Midbrain (tissue), 1 donor: ENCODE results near the gene UBASH3B.
"Not testable (repeated sequence)": the region's sequence is repeated elsewhere in the genome, so short reads cannot be mapped to it uniquely, and the experiment has no call there.

ENCODE experiments used
- DNase-seq: peaks from one replicate; lab custom pipeline; 2025; lab: John Stamatoyannopoulos, UW

Gene UBASH3B

DNA sequence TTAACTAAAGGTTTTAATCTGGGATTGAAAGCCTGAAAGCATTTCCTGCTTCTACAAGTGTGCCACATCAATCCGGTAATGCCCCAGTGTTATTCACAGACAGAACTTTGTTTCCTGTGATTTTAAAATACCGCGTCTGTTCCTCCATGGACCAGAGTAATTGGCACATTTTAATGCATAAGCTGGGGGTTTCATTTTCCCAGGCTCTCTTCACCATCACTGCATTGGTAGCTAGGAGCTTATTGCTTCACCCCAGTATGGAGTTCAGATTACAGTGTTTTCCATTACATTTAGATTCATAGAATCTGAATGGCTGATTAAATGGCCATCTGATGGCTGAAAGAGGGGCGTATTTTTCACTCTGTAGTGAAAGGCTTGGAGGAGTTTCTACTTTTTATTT lies 157.1 kb downstream of the UBASH3B start:
- no peak for DNase-seq

DNA sequence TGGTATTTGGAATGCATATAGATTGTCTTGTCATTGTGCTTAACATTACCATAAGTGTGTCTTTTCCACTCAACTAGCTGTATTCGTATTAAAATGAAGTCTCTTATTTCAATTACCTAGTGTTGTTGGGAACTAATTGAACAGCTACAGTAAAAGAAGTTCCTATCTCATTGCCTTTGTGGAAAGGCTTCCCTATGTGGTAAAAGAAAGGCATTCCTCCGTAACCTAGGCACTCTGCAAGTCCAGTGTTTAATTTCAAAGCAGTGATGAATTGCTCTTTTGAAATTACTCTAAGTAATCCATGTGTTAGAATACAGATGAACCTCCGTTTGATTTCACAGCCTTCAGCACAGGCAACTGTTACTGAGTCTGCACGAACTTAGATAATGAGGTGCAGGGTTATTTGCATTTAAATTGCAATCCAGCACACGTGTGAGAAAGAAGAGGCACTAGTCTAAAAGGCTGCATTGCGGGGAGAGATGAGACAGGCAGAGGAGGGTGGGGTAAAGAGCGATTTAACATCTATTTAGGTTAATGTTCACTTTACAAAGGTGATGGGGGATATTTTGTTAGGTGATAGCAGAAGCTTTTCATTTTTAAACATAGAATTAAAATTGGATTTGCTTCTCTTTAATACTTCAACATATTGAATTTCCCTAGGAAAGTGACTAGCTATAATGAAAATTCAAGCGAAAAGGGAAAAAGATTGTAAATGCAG lies 157.8 kb downstream of the UBASH3B start:
- no peak for DNase-seq

DNA sequence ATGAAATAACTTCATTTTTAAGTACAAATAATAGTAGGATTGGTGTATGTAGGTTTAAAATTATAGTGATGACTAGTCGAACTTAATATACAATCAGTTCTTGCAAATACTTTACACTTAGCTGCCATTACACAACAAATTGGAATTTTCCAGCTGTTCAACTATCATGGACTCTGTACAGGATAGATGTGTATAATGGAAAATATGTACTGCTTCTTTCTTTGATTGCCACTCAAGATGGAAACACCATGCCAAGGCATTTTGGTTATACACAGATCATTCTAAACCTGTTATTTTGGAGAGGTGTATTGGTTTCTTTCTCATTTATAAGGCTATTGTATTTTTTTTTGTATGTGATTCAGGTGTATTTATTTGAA lies 158.4 kb downstream of the UBASH3B start:
- DNase-seq: no peak

DNA sequence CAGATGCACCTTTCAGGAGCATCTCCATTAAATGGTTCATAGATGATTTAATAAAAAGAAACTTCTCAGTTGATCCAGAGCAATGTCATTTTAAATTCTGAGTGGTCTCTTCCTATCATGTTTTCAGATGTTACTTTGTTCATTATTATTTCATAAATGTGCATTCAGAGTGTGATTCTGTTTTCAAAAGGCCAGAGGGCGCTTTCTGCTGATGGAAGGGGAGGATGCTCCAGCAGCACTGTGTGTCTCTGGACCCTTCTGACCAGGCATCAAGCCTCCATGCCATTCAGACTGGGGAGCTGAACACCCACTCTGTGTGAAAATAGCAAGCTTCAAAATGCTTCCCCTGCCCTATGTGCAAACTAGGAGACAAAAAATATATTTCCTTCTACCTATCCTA lies 158.9 kb downstream of the UBASH3B start:
- no peak for DNase-seq

DNA sequence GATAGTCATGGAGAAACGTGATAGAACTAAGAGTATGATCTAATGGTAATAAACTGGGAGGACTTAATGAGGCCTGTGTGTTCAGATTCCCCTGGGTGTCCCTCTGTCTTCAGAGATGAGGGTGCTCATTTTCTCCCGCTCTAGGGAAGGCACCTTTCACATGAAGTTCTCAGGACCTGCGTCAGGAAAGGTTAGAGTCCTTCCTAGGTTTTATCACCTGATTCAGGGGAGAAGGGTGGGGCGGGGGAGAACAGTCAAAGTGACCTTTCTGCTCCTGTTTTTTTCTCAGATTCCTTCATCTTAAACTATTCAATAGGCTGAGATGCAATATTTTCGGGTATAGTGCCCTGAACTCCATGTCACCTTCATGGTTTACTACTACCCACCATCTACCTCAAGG lies 160.4 kb downstream of the UBASH3B start:
- DNase-seq: no peak

DNA sequence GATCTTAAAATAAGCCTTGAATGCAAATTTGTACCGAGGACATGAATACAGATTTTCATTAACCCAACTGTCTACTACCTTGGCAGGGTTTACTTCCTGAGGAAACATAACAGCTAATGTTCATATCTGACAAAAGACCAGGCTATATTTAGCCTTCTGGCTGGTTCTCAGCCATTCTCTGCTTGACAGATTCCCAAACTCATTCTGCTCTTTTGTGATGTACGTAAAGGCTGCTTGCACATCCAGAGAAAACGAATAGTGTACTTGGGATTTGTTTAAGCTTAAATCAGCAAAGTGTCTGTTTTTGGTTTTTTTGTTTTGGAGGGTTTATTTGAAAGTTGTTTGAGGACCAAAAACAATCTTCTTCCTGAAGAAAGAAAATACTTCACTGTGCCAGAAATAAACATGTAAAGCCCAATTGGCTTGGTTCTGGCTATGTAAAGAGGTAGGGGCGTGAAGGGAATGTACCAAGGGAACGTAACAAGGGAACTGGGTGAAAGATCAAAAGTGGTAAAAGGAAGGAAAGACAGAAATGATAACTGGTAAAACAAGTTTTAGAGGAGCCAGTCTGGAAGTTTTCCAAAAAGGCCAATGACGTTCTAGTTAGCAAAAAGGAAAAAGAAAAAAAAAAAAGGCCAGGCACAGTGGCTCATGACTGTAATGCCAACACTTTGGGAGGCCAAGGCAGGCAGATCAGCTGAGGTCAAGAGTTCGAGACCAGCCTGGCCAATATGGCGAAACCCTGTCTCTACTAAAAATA lies 161.4 kb downstream of the UBASH3B start:
- no peak for DNase-seq

DNA sequence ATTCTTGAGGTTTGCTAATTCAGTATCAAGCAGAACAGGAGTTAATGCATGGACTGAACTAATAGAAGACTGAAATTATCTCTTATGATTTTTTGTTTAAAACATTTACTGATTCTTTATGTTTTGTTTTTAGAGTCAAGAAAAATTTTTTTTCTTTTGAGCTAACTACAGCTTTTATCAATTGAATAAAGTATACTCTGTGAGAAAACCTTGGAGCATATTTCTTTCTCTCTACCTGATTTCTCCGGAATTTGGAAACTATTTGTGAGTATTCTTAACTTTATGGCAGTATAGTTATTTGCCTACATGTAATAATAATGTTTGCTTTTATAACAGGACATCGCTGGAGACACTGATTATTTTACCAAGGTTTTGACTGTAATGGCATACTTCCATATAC lies 164.6 kb downstream of the UBASH3B start:
- no peak for DNase-seq

DNA sequence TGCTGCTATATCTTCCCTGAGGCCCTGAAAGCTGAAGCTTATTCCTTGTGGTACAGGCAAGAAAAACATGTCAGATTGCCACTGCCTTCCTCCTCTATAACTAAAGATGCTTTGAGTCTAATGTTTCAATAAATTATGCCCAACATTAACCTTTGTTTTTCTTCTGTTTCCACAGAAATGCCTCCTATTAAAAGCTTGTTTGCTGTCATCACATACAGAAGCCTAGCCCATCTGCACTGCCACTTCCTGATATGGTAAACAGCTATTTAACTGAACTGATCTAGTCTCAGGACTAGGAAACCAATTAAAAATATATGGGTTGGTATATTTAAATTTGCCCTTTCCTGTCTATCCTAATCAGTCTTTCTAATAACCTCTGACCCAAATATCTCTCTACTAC lies 165.6 kb downstream of the UBASH3B start:
- DNase-seq: no peak

DNA sequence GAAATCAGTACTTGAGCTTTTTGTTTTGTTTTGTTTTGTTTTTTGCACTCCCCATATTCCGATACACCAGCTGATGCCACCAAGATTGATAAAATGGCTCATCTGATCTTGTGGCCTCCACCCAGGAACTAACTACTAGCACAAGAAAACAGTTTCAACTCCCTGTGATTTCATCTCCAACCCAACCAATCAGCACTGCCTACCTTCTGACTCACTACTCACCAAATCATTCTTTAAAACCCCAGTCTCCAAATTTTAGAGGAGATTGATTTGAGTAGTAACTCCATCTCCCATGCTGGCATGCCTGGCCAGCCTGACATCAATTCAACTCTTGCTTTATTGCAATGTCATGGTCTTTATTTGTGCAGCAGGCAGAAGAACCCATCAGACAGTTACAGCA lies 166.7 kb downstream of the UBASH3B start:
- no peak for DNase-seq

DNA sequence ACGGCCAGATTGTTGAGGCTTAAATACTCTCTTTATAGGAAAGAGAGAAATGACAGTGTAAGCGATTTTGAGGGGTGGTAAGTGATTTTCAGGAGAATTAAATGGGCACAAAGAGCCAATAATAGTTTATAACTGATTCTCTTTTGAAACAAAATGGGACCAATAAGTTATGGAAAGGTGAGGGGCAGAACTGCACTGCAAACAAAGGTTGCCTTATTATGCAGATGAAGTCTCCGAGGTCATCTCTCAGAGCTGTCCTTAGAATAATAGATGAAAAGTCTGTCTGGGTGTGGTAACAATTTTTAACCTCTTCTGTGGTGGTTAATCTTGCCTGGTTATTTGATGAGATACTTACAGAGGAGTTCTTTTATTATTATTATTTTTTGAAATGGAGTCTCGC lies 168.0 kb downstream of the UBASH3B start:
- DNase-seq: no peak

DNA sequence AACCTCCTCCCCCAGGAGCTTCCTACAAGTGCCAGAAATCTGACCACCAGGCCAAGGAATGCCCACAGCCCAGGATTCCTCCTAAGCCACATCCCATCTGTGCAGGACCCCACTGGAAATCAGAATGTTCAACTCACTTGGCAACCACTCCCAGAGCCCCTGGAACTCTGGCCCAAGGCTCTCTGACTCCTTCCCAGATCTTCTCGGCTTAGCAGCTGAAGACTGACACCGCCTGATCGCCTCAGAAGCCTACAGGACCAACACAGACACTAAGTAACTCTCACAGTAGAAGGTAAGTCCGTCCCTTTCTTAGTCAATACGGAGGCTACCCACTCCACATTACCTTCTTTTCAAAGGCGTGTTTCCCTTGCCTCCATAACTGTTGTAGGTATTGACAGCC lies 173.8 kb downstream of the UBASH3B start:
- DNase-seq: not testable (repeated sequence)

DNA sequence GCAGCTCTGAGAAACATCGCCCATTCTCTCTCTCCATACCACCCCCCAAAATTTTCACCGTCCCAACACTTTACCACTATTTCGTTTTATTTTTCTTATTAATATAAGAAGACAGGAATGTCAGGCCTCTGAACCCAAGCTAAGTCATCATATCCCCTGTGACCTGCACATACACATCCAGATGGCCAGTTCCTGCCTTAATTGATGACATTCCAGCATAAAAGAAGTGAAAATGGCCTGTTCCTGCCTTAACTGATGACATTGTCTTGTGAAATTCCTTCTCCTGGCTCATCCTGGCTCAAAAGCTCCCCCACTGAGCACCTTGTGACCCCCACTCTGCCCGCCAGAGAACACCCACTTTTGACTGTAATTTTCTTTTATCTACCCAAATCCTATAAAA lies 176.8 kb downstream of the UBASH3B start:
- DNase-seq: not testable (repeated sequence)

DNA sequence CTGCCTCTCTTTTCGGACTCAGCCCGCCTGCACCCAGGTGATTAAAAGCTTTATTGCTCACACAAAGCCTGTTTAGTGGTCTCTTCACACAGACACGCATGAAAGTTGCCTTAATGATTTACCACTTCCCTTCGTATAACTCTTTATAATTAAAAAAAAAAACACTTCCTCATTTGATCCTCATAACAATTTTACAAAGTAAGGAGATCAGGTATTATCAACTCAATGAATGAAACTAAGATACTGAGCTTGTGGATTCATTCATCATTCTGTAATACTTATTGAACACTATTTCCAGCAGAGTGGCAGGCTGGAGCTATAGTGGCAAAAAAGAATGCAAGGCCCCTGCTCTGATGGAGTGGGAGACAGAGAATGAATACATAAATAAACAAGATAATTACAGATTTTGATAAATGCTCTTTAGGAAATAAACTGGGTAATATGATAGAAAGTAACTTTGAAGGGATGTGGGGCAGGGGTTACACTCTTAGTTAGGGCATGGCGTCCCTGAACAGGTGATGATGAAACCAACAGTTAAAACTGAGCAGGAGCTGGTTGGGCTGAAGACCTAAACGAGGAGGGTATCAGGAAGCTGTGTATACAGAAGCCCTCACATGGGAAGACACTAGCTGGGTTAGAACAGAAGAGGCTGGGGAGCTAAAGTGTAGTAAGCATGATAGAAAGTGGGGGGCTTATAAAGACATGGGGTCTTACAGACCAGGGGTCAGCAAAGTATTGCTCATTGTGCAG lies 177.4 kb downstream of the UBASH3B start:
- no peak for DNase-seq

DNA sequence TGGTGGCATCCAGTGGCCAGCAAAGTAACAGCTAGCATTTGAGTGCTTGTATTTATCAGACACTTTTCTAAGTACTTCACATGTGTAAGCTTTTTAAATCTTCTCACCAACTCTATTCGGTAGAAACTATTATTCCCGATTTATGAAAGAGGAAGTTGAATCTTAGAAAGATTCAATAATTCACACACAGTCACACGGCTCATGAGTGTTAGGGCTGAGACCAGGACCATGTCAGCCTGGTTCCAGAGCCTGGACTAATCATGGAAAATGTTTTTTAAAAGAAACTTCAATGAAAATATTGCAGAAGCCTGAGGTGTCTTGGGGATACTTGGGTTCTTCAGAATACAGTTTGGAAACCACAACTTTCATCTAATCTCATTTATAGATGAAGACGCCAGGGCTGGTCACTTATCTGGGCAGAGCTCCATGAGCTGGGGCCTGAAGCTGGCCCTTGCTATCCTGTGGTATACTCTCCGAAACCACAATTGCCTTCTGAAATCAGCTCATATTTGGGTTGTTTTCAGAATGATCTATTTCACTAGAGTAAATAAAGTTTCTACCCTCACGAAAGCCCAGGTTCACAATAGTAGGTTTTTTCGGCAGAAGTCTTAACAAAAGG lies 178.4 kb downstream of the UBASH3B start:
- no peak for DNase-seq

DNA sequence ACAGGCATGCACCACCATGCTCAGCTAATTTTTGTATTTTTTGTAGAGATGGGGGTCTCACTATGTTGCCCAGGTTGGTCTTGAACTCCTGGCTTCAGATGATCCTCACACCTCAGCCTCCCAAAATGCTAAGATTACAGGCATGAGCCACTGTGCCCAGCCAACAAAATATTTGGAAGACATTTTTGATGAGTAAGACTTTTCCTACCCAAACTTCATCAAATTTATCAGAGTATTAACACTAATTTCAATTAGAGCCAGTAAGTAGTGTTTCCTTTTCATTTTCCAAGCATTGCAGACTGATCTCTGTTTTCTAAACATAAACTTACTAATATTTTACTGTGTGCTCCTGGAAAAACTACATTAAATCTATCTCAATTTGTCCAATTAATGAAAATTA lies 181.4 kb downstream of the UBASH3B start:
- DNase-seq: no peak

DNA sequence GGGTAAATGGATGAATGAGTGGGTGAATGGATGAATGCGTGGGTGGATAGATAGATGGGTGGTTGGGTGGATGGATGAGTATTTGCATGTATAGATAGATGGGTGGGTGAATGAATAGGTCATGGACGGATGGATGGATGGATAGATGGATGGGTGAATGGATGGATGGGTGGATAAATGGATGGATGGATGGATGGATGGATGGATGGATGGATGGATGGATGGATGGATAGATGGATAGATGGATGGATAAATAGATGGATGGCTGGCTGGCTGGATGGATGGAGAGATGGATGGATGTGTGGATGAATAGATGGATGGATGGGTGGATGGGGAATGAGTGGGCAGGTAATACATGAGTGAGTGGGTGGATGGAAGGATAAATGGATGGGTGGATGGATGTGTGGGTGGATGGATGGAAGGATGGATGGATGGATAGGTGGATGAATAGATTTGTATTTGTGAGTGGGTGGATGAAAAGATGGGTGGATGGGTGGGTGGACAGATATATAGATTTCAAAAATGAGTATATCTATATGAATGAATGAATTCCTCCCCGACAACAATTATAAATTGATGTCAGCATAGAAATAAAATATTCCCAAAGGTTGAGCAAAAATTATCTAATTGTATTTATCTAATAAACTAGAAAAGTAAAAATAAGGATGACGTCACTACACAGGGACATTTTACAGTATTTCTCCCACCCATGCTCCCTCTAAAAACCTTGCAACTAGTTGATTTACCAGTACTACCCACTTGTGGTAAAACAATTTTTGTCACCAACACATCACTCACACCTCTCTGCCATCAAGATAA lies 182.2 kb downstream of the UBASH3B start:
- no peak for DNase-seq

DNA sequence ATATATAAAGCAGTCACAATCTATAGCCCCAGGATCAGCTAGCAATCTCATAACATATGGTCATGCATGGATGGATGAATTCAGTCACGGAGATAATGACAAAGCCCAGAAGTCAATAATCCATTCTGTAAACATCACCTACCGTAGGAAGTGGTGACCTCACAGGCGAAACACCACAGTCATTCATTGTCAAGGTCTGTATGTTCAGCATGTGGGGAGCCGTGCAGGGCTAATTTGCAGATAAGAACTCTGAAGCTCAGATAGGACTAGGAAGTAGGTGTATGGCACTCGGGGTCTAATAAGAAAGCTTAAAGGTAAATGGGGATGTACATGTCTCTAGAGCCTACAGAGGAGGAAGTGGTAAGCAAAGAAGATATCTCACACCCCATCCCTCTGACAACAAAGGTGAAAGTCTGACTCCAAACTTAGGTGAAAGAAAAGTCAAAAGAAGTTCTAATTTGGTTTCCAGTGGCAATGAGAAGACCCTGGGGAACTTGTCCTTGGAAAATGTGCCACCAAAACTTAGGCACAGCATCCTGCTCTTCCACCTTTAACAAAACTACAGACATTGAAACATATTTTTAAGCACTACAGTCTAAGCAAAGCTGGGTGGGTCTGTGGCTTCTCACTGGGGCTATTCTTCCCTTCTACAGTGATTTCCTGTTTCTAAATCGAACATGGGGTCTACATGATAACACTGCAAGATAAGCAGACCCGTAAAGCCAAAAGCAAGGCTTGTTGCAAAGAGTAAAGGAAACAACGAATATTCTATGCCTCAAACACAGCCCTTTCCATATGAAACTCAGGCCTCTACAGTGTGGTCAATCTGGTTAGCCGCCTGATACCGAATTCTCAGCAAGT lies 188.0 kb downstream of the UBASH3B start:
- DNase-seq: no peak

DNA sequence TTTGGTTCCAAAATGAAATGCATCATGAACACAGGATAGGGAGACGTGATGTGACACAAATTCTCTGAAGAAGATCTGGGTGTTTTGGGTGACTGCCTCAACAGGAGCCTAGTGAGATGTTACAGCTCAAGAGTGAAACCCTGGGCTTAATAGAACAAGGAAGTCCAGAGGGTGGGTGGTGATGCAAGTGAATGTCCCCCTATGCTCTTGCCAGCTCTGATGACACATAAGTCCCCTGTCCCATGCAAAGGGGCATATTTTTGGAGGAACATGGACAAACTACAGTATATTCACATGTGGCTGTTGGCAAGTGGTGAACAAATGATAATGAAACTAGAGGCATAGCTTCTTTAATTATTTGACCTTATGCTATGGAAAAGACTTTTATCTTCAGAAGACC lies 191.9 kb downstream of the UBASH3B start:
- no peak for DNase-seq

DNA sequence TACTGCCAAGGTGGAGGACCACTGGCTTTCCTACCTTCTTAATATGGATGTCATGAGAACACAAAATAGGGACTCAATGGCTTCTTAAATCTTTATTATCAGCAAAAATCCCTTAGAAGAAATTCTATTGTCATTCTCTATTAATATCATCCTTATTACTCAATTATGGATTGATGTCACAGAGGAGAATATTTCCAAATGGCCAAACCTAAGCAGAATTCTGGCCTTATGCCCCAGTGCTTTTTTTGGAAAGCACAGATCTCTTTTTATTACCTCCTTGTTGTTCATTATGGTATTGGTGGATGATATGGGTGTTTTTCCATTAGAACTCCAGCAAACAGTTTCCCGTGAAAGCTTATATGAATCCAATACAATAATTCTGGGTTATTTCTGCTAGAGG lies 192.7 kb downstream of the UBASH3B start:
- no peak for DNase-seq

DNA sequence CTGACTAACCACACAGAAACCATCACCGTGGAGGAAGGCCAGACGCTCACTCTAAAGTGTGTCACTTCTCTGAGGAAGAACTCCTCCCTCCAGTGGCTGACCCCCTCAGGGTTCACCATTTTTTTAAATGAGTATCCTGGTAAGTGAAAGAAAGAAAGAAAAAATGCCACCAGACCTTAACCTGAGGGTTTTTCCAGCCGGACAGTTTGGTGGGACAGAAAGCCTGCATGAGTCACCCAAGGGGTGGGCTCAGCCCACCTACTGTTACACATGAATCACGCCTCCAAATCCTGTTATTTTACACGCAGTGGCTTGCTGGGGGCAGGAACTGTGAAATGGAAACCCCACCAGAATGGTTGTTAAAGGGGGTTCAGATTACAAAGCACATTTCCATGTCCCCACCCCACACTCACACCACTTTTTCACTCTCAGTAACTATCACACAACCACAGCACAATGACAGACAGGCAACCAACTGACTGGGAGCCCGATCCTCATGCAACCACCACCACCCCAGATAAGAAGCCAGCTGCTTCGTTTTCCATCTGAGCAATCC lies 194.6 kb downstream of the UBASH3B start:
- no peak for DNase-seq
